GM20000 (cell line): ENCODE data around the gene ETNK1.

ENCODE experiments used
- DNase-seq: peaks from one replicate; pipeline ENCODE4 v3.0.0; 2012; ENCODE audit warnings: low spot score
- CTCF ChIP-seq: IDR thresholded peaks from 2 replicates; pipeline ENCODE4 v1.5.1; 2012; ENCODE audit warnings: mild to moderate bottlenecking, control low read depth; ENCODE audit errors: extremely low read depth, missing control alignments

ETNK1 gene

GRCh38 chr12:22729431-22729956, 104.5 kb downstream of the ETNK1 start:
- no peak for DNase-seq
- TF ChIP-seq CTCF = no peak

GRCh38 chr12:22729957-22730443, 105.0 kb downstream of the ETNK1 start:
- DNase-seq = no peak
- no peak for TF ChIP-seq CTCF

- DNase-seq = no peak
- no peak for TF ChIP-seq CTCF
Measured at GRCh38 chr12:22731236-22731635, 106.3 kb downstream of the ETNK1 start.

GRCh38 chr12:22733756-22734155, 108.8 kb downstream of the ETNK1 start:
- TF ChIP-seq CTCF = no peak
- DNase-seq = no peak

DNA sequence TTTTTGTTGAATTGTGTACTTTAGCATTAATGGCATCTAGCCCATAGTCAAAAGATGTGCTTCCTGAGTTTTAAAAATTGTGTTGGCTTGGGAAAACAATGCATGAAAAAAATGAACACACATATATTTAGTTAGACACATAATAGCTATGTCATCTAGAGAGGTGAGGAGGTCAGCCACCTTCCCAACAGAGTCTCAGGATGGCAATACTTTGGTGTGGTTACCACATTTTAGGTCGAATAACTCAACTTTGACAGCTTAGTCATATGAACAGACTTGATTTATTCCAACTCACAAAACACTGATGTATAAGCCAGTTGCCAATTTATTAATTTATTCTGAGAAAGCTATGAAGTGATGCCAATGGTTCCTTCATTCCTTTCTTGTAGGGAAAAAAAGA, 114.0 kb downstream of the ETNK1 start:
- no peak for DNase-seq
- no peak for TF ChIP-seq CTCF
